ENCODE results near the gene SCAF8.

The SCAF8 gene

DNA sequence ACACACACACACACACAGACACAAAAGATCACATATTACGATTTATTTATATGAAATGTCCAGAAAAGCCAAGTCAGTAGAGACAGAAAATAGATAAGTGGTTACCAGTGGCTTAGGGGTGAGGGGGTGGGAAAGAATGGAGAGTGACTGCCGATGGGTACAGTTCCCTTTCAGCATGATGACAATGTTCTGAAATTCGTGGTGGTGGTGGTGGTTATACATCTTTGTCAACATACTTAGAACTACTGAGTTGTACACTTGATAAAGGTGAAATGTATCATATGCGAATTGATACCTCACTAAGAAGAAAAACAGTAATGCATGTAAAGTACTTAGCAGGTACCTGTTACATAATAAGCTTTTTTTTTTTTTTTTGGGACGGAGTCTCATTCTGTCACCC, 124.3 kb downstream of the SCAF8 start:
- Histone ChIP-seq H3K9ac (ENCODE audit: low read depth, low read length) (no peak overlapping the region), H3K9me3 (ENCODE audit: control insufficient read depth, insufficient read depth, low read length) (no peaks in the 10 kb centered on the region), H3K36me3 (ENCODE audit: insufficient read depth, low read length) (no peaks in the 10 kb centered on the region), H3K4me1 (ENCODE audit: insufficient read depth, low read length) (no peaks in the 10 kb centered on the region)

DNA sequence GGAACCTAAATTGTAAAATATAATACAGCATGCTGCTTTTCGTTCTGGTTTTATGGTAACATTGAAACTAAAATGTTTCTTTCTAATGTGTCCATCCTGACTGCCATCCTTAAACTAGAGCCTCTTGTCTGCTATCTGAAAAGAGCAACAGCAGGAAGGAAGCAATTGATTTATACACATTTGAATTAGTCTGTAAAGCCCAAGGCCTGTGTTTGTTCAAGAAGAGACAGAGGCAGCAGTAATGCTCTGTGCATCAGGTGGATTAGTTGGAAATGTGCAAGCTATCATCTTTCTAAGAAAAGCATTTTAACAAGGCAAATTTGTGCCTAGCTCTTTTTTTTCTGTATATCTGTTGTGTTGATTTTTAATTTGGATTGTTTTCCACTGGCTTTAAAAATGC, 128.6 kb downstream of the SCAF8 start:
- no peak overlapping the region for H3K9ac ChIP-seq (ENCODE audit: low read depth, low read length)
- H3K9me3 ChIP-seq (ENCODE audit: control insufficient read depth, insufficient read depth, low read length): no peaks in the 10 kb centered on the region
- H3K4me1 ChIP-seq (ENCODE audit: insufficient read depth, low read length): peaks cover 9% of the 10 kb centered on the region
- no peaks in the 10 kb centered on the region for H3K36me3 ChIP-seq (ENCODE audit: insufficient read depth, low read length)

DNA sequence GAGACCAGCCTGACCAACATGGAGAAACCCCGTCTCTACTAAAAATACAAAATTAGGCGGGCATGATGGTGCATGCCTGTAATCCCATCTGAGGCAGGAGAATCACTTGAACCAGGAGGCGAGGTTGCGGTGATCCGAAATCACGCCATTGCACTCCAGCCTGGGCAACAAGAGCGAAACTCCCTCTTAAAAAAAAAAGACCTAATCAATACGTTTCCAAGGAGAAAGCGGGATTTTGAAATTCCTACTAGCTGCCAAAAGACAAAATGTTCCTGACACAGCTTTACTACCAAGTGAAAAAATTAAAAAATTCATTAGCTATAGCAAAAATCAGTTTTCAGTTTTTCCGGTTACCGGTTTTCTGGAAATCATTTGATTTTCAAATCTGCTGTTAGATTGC, 129.3 kb downstream of the SCAF8 start:
- Histone ChIP-seq H3K4me1 (ENCODE audit: insufficient read depth, low read length) (peaks cover 9% of the 10 kb centered on the region), H3K9me3 (ENCODE audit: control insufficient read depth, insufficient read depth, low read length) (no peaks in the 10 kb centered on the region), H3K36me3 (ENCODE audit: insufficient read depth, low read length) (no peaks in the 10 kb centered on the region), H3K9ac (ENCODE audit: low read depth, low read length) (no peak overlapping the region)

DNA sequence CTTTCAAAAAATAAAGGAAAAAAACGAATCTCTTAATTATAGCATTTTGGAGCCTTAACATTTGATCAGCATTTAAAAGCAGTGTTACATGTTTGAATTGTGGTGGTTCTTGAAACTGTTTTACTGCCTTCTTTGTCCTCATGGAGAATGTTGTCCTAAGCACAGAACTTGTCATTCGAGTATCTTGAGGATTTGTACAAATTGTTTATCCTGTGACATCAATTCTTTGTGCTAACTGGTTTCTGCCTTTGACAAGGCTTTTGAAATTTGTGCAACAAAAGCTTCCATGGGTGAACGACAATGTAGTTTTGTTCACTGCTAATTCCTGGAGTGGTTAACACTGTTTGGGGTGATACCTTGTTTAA, 130.8 kb downstream of the SCAF8 start:
- no peaks in the 10 kb centered on the region for H3K9me3 ChIP-seq (ENCODE audit: control insufficient read depth, insufficient read depth, low read length)

GRCh38 chr6:154865291-154865690, 132.1 kb downstream of the SCAF8 start:
- Histone ChIP-seq H3K9ac (ENCODE audit: low read depth, low read length) (no peak overlapping the region), H3K9me3 (ENCODE audit: control insufficient read depth, insufficient read depth, low read length) (no peaks in the 10 kb centered on the region), H3K4me1 (ENCODE audit: insufficient read depth, low read length) (peaks cover 9% of the 10 kb centered on the region), H3K36me3 (ENCODE audit: insufficient read depth, low read length) (no peaks in the 10 kb centered on the region)

More for the DNA sequence above, 130.8 kb downstream of the SCAF8 start:
- H3K9ac ChIP-seq (ENCODE audit: low read depth, low read length): no peak overlapping the region
- peaks cover 9% of the 10 kb centered on the region for H3K4me1 ChIP-seq (ENCODE audit: insufficient read depth, low read length)
- no peaks in the 10 kb centered on the region for H3K36me3 ChIP-seq (ENCODE audit: insufficient read depth, low read length)

DNA sequence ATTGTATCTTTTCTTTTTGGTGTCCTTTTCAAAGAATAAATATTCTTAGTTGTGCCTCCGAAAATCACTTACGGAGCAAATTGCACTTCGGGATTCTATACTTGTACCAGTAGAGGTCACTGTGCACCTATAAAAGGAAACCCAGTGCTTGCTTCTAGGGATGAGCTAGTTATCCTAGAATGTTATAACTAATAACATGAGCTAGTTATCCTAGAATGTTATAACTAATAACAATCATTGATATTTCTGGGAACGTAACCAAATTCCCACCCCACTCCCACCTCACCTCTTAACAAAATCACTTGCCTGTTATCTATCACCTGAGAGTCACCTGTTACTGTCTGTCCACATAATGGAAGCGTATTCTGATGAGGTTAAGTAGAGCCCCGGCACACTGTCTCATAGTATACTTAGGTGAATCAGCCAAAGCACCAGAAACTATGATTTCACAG, 135.0 kb downstream of the SCAF8 start:
- no peaks in the 10 kb centered on the region for H3K36me3 ChIP-seq (ENCODE audit: insufficient read depth, low read length)
- peaks cover 13% of the 10 kb centered on the region for H3K4me1 ChIP-seq (ENCODE audit: insufficient read depth, low read length)
- no peaks in the 10 kb centered on the region for H3K9me3 ChIP-seq (ENCODE audit: control insufficient read depth, insufficient read depth, low read length)
- no peak overlapping the region for H3K9ac ChIP-seq (ENCODE audit: low read depth, low read length)

GRCh38 chr6:154872542-154873114, 139.4 kb downstream of the SCAF8 start:
- H3K36me3 ChIP-seq (ENCODE audit: insufficient read depth, low read length): no peaks in the 10 kb centered on the region
- H3K9ac ChIP-seq (ENCODE audit: low read depth, low read length): no peak overlapping the region
- H3K4me1 ChIP-seq (ENCODE audit: insufficient read depth, low read length): peaks cover 27% of the 10 kb centered on the region
- no peaks in the 10 kb centered on the region for H3K9me3 ChIP-seq (ENCODE audit: control insufficient read depth, insufficient read depth, low read length)

DNA sequence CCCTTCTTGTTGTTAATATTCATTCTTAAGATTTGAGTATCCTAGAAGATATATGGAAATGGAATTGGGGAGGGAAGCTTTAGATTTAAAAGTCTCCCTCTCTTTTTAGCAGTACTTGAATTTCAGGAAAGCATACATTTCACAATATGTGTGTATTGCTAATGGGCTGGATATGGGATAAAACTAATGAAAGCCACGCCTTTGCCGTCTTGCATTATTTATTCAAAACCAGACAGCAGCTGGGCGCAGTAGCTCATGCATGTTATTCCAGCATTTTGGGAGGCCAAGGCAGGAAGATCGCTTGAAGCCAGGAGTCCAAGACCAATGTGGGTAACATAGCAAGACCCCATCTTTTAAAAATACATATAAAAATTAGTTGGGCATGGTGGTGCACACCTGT, 140.3 kb downstream of the SCAF8 start:
- Histone ChIP-seq H3K9ac (ENCODE audit: low read depth, low read length) (no peak overlapping the region), H3K9me3 (ENCODE audit: control insufficient read depth, insufficient read depth, low read length) (no peaks in the 10 kb centered on the region), H3K36me3 (ENCODE audit: insufficient read depth, low read length) (no peaks in the 10 kb centered on the region), H3K4me1 (ENCODE audit: insufficient read depth, low read length) (peaks cover 36% of the 10 kb centered on the region)

- H3K4me1 ChIP-seq (ENCODE audit: insufficient read depth, low read length): peaks cover 46% of the 10 kb centered on the region
- H3K9me3 ChIP-seq (ENCODE audit: control insufficient read depth, insufficient read depth, low read length): no peaks in the 10 kb centered on the region
- H3K36me3 ChIP-seq (ENCODE audit: insufficient read depth, low read length): no peaks in the 10 kb centered on the region
- H3K9ac ChIP-seq (ENCODE audit: low read depth, low read length): no peak overlapping the region
These were observed 141.8 kb downstream of the SCAF8 start for GRCh38 chr6:154874773-154875592.

GRCh38 chr6:154876486-154877280, 143.5 kb downstream of the SCAF8 start:
- H3K4me1 ChIP-seq (ENCODE audit: insufficient read depth, low read length): peaks cover 46% of the 10 kb centered on the region
- H3K9ac ChIP-seq (ENCODE audit: low read depth, low read length): no peak overlapping the region

DNA sequence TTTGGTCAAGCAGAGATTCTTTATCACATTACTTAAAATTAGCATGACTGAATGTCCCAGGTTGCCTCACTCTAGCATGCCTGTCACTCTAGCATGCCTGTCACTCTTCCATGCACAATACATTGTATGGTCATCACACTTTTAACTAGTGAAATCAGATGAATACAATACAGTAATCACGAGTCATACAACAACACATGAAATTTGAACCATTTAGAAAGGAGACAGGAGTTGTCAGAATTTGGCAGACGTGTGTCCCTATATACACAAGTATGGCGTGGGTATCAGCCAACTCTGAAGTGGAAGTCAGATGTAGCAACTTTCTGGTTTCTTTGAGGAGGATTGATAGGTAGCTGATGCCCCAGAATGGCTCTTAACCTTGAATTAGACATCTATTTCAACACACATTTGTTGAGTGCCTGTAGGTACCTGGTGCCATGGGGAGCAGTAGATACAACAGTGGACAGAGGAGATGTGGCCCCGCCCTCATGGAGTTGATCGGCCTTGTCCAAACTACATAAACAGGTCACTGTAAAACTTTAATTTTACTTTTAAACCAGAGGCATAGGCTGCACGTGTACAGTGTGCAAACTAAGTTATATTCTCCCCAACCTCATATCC, 145.8 kb downstream of the SCAF8 start:
- Histone ChIP-seq H3K9ac (ENCODE audit: low read depth, low read length) (no peak overlapping the region), H3K4me1 (ENCODE audit: insufficient read depth, low read length) (peaks cover 39% of the 10 kb centered on the region), H3K9me3 (ENCODE audit: control insufficient read depth, insufficient read depth, low read length) (no peaks in the 10 kb centered on the region), H3K36me3 (ENCODE audit: insufficient read depth, low read length) (no peaks in the 10 kb centered on the region)

More at GRCh38 chr6:154876486-154877280, 143.5 kb downstream of the SCAF8 start:
- Histone ChIP-seq H3K9me3 (ENCODE audit: control insufficient read depth, insufficient read depth, low read length) (no peaks in the 10 kb centered on the region), H3K36me3 (ENCODE audit: insufficient read depth, low read length) (no peaks in the 10 kb centered on the region)

DNA sequence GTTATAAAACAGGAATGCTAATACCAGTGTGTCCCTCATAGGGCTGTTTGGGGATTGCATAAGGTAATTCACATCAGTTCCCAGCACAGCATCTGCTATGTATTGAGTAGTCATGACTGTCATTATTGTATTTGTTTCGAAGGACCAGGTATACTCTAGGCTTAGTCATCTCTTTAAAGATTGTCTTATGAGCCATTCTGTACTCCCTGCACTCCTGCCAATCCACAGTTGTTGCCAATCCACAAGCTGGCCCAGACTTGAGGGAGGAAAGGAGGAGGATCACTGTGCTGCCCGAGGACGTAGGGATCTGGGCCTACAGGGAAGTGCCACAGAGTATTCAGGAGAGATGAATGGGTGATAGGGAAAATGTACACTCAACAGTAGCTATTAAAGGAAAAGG, 148.9 kb downstream of the SCAF8 start:
- Histone ChIP-seq H3K9ac (ENCODE audit: low read depth, low read length) (no peak overlapping the region), H3K4me1 (ENCODE audit: insufficient read depth, low read length) (peaks cover 23% of the 10 kb centered on the region), H3K36me3 (ENCODE audit: insufficient read depth, low read length) (no peaks in the 10 kb centered on the region), H3K9me3 (ENCODE audit: control insufficient read depth, insufficient read depth, low read length) (no peaks in the 10 kb centered on the region)

All from ES-I3 (cell line).